GM12891 (cell line): Measurements from ENCODE around the gene TAOK1.

Source experiments
- POLR2A ChIP-seq: IDR thresholded peaks from 2 replicates; pipeline ENCODE4 v1.6.1; 2011; ENCODE audit warnings: low read depth, low read length, control low read depth
- POLR2AphosphoS5 ChIP-seq: IDR thresholded peaks from 2 replicates; pipeline ENCODE4 v1.6.1; 2011; ENCODE audit warnings: low read depth, low read length, control low read depth
- SPI1 ChIP-seq: IDR thresholded peaks from 2 replicates; pipeline ENCODE4 v1.6.1; 2011; ENCODE audit warnings: low read depth, low read length, control low read depth
- TAF1 ChIP-seq: IDR thresholded peaks from 2 replicates; pipeline ENCODE4 v1.6.1; 2011; ENCODE audit warnings: low read depth, low read length, control low read depth

GRCh38 chr17:29449865-29450671 lies 59.9 kb downstream of the TAOK1 start:
- TF ChIP-seq POLR2A, result no peak
- TF ChIP-seq SPI1, result no peak
- TF ChIP-seq POLR2AphosphoS5, result no peak
- no peak for TF ChIP-seq TAF1
